H9 (cell line): Measurements from ENCODE around the gene NAPG. TPM values are rescaled to one million over a fixed set of nuclear protein-coding genes. Genes with fewer than 3 reads are reported as not detected.

Experiments used
- DNase-seq: peaks from one replicate; pipeline ENCODE4 v3.0.0-alpha.2; 2017
- H2AFZ ChIP-seq: one replicate; pipeline ENCODE4 v1.6.1; 2013; ENCODE audit warnings: mild to moderate bottlenecking, low read length, control low read depth, moderate library complexity
- H2AK5ac ChIP-seq: 2 replicates; pipeline ENCODE4 v1.6.1; 2013; ENCODE audit warnings: low read length, control low read depth, mixed read lengths; ENCODE audit not compliant: insufficient read length
- H2BK120ac ChIP-seq: one replicate; pipeline ENCODE4 v1.6.1; 2013; ENCODE audit warnings: low read depth, mild to moderate bottlenecking, low read length, control low read depth, inconsistent platforms; ENCODE audit not compliant: poor library complexity, severe bottlenecking
- H2BK12ac ChIP-seq: 2 replicates; pipeline ENCODE4 v1.6.1; 2013; ENCODE audit warnings: low read length, control low read depth, mixed read lengths, low read depth; ENCODE audit not compliant: insufficient read length
- H2BK15ac ChIP-seq: 2 replicates; pipeline ENCODE4 v1.6.1; 2013; ENCODE audit warnings: low read depth, low read length, control low read depth
- H2BK20ac ChIP-seq: one replicate; pipeline ENCODE4 v1.6.1; 2013; ENCODE audit warnings: low read depth, mild to moderate bottlenecking, low read length, control low read depth, inconsistent platforms; ENCODE audit not compliant: poor library complexity, severe bottlenecking
- H2BK5ac ChIP-seq: 2 replicates; pipeline ENCODE4 v1.6.1; 2013; ENCODE audit warnings: low read length, control low read depth, mixed read lengths; ENCODE audit not compliant: insufficient read length
- H3K14ac ChIP-seq: 2 replicates; pipeline ENCODE4 v1.6.1; 2013; ENCODE audit warnings: low read length, control low read depth; ENCODE audit not compliant: insufficient read depth
- H3K18ac ChIP-seq: 2 replicates; pipeline ENCODE4 v1.6.1; 2013; ENCODE audit warnings: low read depth, mild to moderate bottlenecking, mixed read lengths, low read length, control low read depth; ENCODE audit not compliant: insufficient read length
- H3K23ac ChIP-seq: 2 replicates; pipeline ENCODE4 v1.6.1; 2013; ENCODE audit warnings: low read length, control low read depth, mixed read lengths, low read depth; ENCODE audit not compliant: insufficient read length
- H3K23me2 ChIP-seq: 2 replicates; pipeline ENCODE4 v1.6.1; 2013; ENCODE audit warnings: low read depth, mild to moderate bottlenecking, mixed read lengths, low read length, control low read depth; ENCODE audit not compliant: insufficient read length, poor library complexity, severe bottlenecking
- H3K27ac ChIP-seq: 2 replicates; pipeline ENCODE4 v1.5.1; 2013; ENCODE audit warnings: low read length, control low read depth, mixed read lengths, low read depth; ENCODE audit not compliant: insufficient read length
- H3K27me3 ChIP-seq: 2 replicates; pipeline ENCODE4 v1.6.1; 2013; ENCODE audit warnings: low read length, control low read depth, inconsistent platforms; ENCODE audit not compliant: insufficient read depth
- H3K4ac ChIP-seq: 2 replicates; pipeline ENCODE4 v1.6.1; 2013; ENCODE audit warnings: low read depth, mild to moderate bottlenecking, control low read depth, inconsistent platforms, low read length, moderate library complexity
- H3K4me1 ChIP-seq: 2 replicates; pipeline ENCODE4 v1.6.1; 2013; ENCODE audit warnings: low read length, control low read depth, inconsistent platforms; ENCODE audit not compliant: insufficient read depth
- H3K4me2 ChIP-seq: 2 replicates; pipeline ENCODE4 v1.6.1; 2013; ENCODE audit warnings: low read length, control low read depth, mixed read lengths; ENCODE audit not compliant: insufficient read length, insufficient read depth
- H3K56ac ChIP-seq: 2 replicates; pipeline ENCODE4 v1.6.1; 2013; ENCODE audit warnings: low read depth, mild to moderate bottlenecking, mixed read lengths, low read length, control low read depth; ENCODE audit not compliant: insufficient read length
- H3K79me1 ChIP-seq: 2 replicates; pipeline ENCODE4 v1.6.1; 2013; ENCODE audit warnings: low read depth, mild to moderate bottlenecking, moderate library complexity, low read length, control low read depth, inconsistent platforms; ENCODE audit not compliant: insufficient read depth, poor library complexity, severe bottlenecking
- H3K79me2 ChIP-seq: 2 replicates; pipeline ENCODE4 v1.6.1; 2013; ENCODE audit warnings: low read length, control low read depth, inconsistent platforms; ENCODE audit not compliant: insufficient read depth
- H3K9ac ChIP-seq: 2 replicates; pipeline ENCODE4 v1.6.1; 2013; ENCODE audit warnings: low read length, control low read depth, mixed read lengths; ENCODE audit not compliant: insufficient read length; ENCODE audit errors: extremely low read depth
- H3K9me3 ChIP-seq: one replicate; pipeline ENCODE4 v1.6.1; 2013; ENCODE audit warnings: low read depth, low read length, inconsistent platforms; ENCODE audit not compliant: control insufficient read depth
- H3T11ph ChIP-seq: one replicate; pipeline ENCODE4 v1.6.1; 2013; ENCODE audit warnings: mild to moderate bottlenecking, low read length, control low read depth, inconsistent platforms
- H4K20me1 ChIP-seq: one replicate; pipeline ENCODE4 v1.6.1; 2013; ENCODE audit not compliant: control insufficient read depth, insufficient read length, insufficient read depth
- H4K5ac ChIP-seq: 2 replicates; pipeline ENCODE4 v1.6.1; 2013; ENCODE audit warnings: low read depth, mild to moderate bottlenecking, mixed read lengths, low read length, control low read depth; ENCODE audit not compliant: insufficient read length
- H4K8ac ChIP-seq: replicated peaks from 2 replicates; pipeline ENCODE4 v1.6.1; 2013; ENCODE audit warnings: low read length, control low read depth, mixed read lengths, low read depth; ENCODE audit not compliant: insufficient read length
- H4K91ac ChIP-seq: 2 replicates; pipeline ENCODE4 v1.6.1; 2013; ENCODE audit warnings: low read depth, mild to moderate bottlenecking, moderate library complexity, mixed read lengths, low read length, control low read depth; ENCODE audit not compliant: insufficient read length
- H3K27ac Mint-ChIP-seq, 3 experiments: 2 replicates in 2 of 3; 3 replicates in 1 of 3; pipeline ENCODE4 v1.8.0; 2020 to 2021; ENCODE audit warnings: mixed read lengths in 3 of 3, mild to moderate bottlenecking in 1 of 3, moderate library complexity in 1 of 3
- H3K27me3 Mint-ChIP-seq: 2 replicates; pipeline ENCODE4 v1.8.0; 2021; ENCODE audit warnings: low read depth, mild to moderate bottlenecking, moderate library complexity, mixed read lengths
- H3K36me3 Mint-ChIP-seq, 3 experiments: 2 replicates in 2 of 3; 3 replicates in 1 of 3; pipeline ENCODE4 v1.8.0; 2020 to 2021; ENCODE audit warnings: low read depth in 3 of 3, mixed read lengths in 3 of 3; ENCODE audit not compliant: insufficient read depth in 1 of 3
- H3K4me1 Mint-ChIP-seq, 2 experiments: 2 replicates each; pipeline ENCODE4 v1.8.0; 2020; ENCODE audit warnings: mixed read lengths in 2 of 2
- H3K4me3 Mint-ChIP-seq, 2 experiments: 2 replicates in 1 of 2; 3 replicates in 1 of 2; pipeline ENCODE4 v1.8.0; 2020 to 2021; ENCODE audit warnings: mild to moderate bottlenecking in 2 of 2, mixed read lengths in 2 of 2, moderate library complexity in 1 of 2
- H3K9me3 Mint-ChIP-seq, 2 experiments: 2 replicates in 1 of 2; 3 replicates in 1 of 2; pipeline ENCODE4 v1.8.0; 2020; ENCODE audit warnings: mild to moderate bottlenecking in 2 of 2, mixed read lengths in 2 of 2, moderate library complexity in 1 of 2
- CTCF ChIP-seq: fragments of 200-600 bp; sonication (generic); conservative IDR thresholded peaks from 3 replicates; pipeline ENCODE4 v1.8.0; 2021; ENCODE audit warnings: antibody characterized with exemption, mild to moderate bottlenecking
- WGBS: extraction: QIAGEN DNeasy Blood & Tissue Kit; methylation state at CpG from one replicate; pipeline ENCODE4 v1.1.7; 2013; ENCODE audit warnings: missing lambda C conversion rate, low lambda C conversion rate, mixed read lengths; ENCODE audit not compliant: insufficient read length; ENCODE audit errors: extremely low coverage; 5-methylcytosine and 5-hydroxymethylcytosine counted together
- total RNA-seq: library from RNA; stranded (reverse); gene quantifications from 2 replicates; pipeline ENCODE4 v1.2.1, GENCODE V29; 2021

NAPG gene
- total RNA-seq, 1 experiment from 2014 or later = 30.9 TPM

GRCh38 chr18:10500038-10500437, 25.8 kb upstream of the NAPG start:
- WGBS = no CpG with 5 or more reads among the region's 2 CpGs
- H3K9me3 Mint-ChIP-seq = peaks cover 7 to 8% of the 10 kb centered on the region in 2 experiments; a peak in 3 of 5 replicates
- Histone ChIP-seq H2BK20ac (no peak overlapping the region), H3K14ac (no peak overlapping the region), H2AFZ (no peak overlapping the region), H3K56ac (no peak overlapping the region), H2BK15ac (no peak overlapping the region), H3K79me2 (no peaks in the 10 kb centered on the region), H3K27ac (no peak overlapping the region), H2BK120ac (no peak overlapping the region), H3T11ph (no peak overlapping the region), H3K27me3 (no peaks in the 10 kb centered on the region), H3K18ac (no peak overlapping the region), H4K5ac (no peak overlapping the region), H2AK5ac (no peak overlapping the region), H4K91ac (no peak overlapping the region), H3K4ac (no peak overlapping the region), H3K4me1 (no peaks in the 10 kb centered on the region), H2BK12ac (no peak overlapping the region), H3K79me1 (no peaks in the 10 kb centered on the region), H3K9me3 (no peaks in the 10 kb centered on the region), H4K20me1 (no peaks in the 10 kb centered on the region), H3K23me2 (no peaks in the 10 kb centered on the region), H3K9ac (no peak overlapping the region), H3K4me2 (no peak overlapping the region), H2BK5ac (no peak overlapping the region), H3K23ac (no peak overlapping the region), H4K8ac (no peak overlapping the region)
- TF ChIP-seq CTCF = no peak
- peaks cover 0 to 7% (median 2%) of the 10 kb centered on the region in 3 experiments; a peak in 4 of 7 replicates for H3K36me3 Mint-ChIP-seq
- H3K4me3 Mint-ChIP-seq = no peak overlapping the region
- no peaks in the 10 kb centered on the region; the same call in 1 of the 2 replicates for H3K27me3 Mint-ChIP-seq
- no peaks in the 10 kb centered on the region for H3K4me1 Mint-ChIP-seq
- DNase-seq = no peak
- no peak overlapping the region for H3K27ac Mint-ChIP-seq
